DOHH2 (cell line): ENCODE results near the gene AIRE.

Experiments used
- H3F3A ChIP-seq: fragments of 200-600 bp; sonication (generic), shearing (Covaris generic); 2 replicates; pipeline ENCODE4 v1.6.0; 2016; ENCODE audit warnings: antibody characterized with exemption, mild to moderate bottlenecking; ENCODE audit not compliant: control insufficient read depth, insufficient read depth
- H3K27ac ChIP-seq: fragments of 200-600 bp; sonication (generic); 2 replicates; pipeline ENCODE4 v1.5.1; 2014; ENCODE audit warnings: low read depth, mild to moderate bottlenecking, low read length, moderate library complexity
- H3K27me3 ChIP-seq: fragments of 200-600 bp; sonication (generic); 2 replicates; pipeline ENCODE4 v1.6.1; 2014; ENCODE audit warnings: mild to moderate bottlenecking, low read length, mixed read lengths; ENCODE audit not compliant: control insufficient read depth
- H3K36me3 ChIP-seq: fragments of 200-600 bp; sonication (generic); 2 replicates; pipeline ENCODE4 v1.6.1; 2014; ENCODE audit warnings: mild to moderate bottlenecking, low read length, moderate library complexity, mixed read lengths; ENCODE audit not compliant: control insufficient read depth
- H3K4me1 ChIP-seq: fragments of 200-600 bp; sonication (generic); 2 replicates; pipeline ENCODE4 v1.6.1; 2014; ENCODE audit warnings: mild to moderate bottlenecking, low read length, mixed read lengths; ENCODE audit not compliant: control insufficient read depth
- H3K4me2 ChIP-seq: fragments of 200-600 bp; sonication (generic); 2 replicates; pipeline ENCODE4 v1.6.0; 2014; ENCODE audit warnings: mild to moderate bottlenecking, low read length, moderate library complexity
- H3K4me3 ChIP-seq: fragments of 200-600 bp; sonication (generic); 2 replicates; pipeline ENCODE4 v1.5.1; 2014; ENCODE audit warnings: mild to moderate bottlenecking, low read length, mixed read lengths
- H3K79me2 ChIP-seq: fragments of 200-600 bp; sonication (generic); 2 replicates; pipeline ENCODE4 v1.6.1; 2014; ENCODE audit warnings: mild to moderate bottlenecking, low read length, mixed read lengths; ENCODE audit not compliant: control insufficient read depth
- H3K9me2 ChIP-seq: fragments of 200-600 bp; sonication (generic); replicated peaks from 2 replicates; pipeline ENCODE4 v1.6.1; 2014; ENCODE audit warnings: mild to moderate bottlenecking, low read length, mixed read lengths; ENCODE audit not compliant: control insufficient read depth
- H3K9me3 ChIP-seq: fragments of 200-600 bp; sonication (generic); 2 replicates; pipeline ENCODE4 v1.6.1; 2014; ENCODE audit warnings: antibody characterized with exemption, low read length, mixed read lengths; ENCODE audit not compliant: control insufficient read depth, insufficient read depth
- H4K20me1 ChIP-seq: fragments of 200-600 bp; sonication (generic); 2 replicates; pipeline ENCODE4 v1.6.0; 2014; ENCODE audit warnings: low read depth, mild to moderate bottlenecking, antibody characterized with exemption, low read length, moderate library complexity; ENCODE audit not compliant: control insufficient read depth, insufficient read depth
- CTCF ChIP-seq: fragments of 200-600 bp; sonication (generic); IDR thresholded peaks from one replicate; pipeline ENCODE4 v1.5.1; 2014; ENCODE audit warnings: antibody characterized with exemption, mild to moderate bottlenecking, low read depth, low read length; ENCODE audit not compliant: poor library complexity, severe bottlenecking
- EZH2phosphoT487 ChIP-seq: fragments of 200-600 bp; sonication (generic); IDR thresholded peaks from 2 replicates; pipeline ENCODE4 v1.6.1; 2017; ENCODE audit warnings: borderline replicate concordance, mild to moderate bottlenecking, antibody characterized with exemption, low read length, moderate library complexity, mixed read lengths

AIRE gene

GRCh38 chr21:44294391-44295162 lies 8.9 kb downstream of the AIRE start:
- H3K79me2 ChIP-seq, result no peaks in the 10 kb centered on the region
- TF ChIP-seq EZH2phosphoT487, result no peak
- no peak for TF ChIP-seq CTCF
- H3K4me3 ChIP-seq, result no peak overlapping the region
- peak overlapping the region; percentile 17; the same call in 1 of the 2 replicates for H3K4me2 ChIP-seq
- H3K4me1 ChIP-seq, result peaks cover 45% of the 10 kb centered on the region
- no peaks in the 10 kb centered on the region for H3K36me3 ChIP-seq
- H3K27me3 ChIP-seq, result peaks cover 17% of the 10 kb centered on the region
- H3F3A ChIP-seq, result peaks cover 8% of the 10 kb centered on the region
- no peaks in the 10 kb centered on the region for H3K9me2 ChIP-seq
- no peaks in the 10 kb centered on the region for H3K9me3 ChIP-seq
- no peak overlapping the region for H3K27ac ChIP-seq
- no peaks in the 10 kb centered on the region for H4K20me1 ChIP-seq

DNA sequence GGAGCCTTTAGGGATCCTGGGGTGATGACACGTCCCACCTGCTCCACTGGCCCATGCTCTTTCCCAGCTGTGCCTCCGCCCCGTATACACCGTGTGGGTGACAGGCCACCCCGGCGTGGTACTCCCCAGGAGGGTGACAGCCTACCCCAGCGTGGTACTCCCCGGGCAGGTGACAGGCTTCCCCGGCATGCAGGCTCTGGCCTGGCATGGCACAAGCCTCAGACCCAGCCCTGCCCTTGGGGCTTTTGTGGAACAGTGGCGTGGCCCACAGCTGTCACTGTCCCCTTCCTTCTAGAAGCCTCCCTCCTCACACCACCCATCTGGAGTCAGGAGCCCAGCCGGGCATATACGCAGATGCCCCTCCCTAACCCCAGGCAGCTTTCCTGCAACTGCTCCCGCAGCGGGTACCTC lies 9.5 kb downstream of the AIRE start:
- Histone ChIP-seq H3K4me3 (no peak overlapping the region), H3K4me1 (peaks cover 45% of the 10 kb centered on the region), H3K36me3 (no peaks in the 10 kb centered on the region), H3K79me2 (peaks cover under 1% of the 10 kb centered on the region), H4K20me1 (no peaks in the 10 kb centered on the region), H3K9me3 (no peaks in the 10 kb centered on the region), H3F3A (peaks cover 8% of the 10 kb centered on the region), H3K9me2 (no peaks in the 10 kb centered on the region), H3K27me3 (peaks cover 17% of the 10 kb centered on the region), H3K4me2 (no peak overlapping the region), H3K27ac (no peak overlapping the region)
- no peak for TF ChIP-seq CTCF
- no peak for TF ChIP-seq EZH2phosphoT487

- peaks cover 2% of the 10 kb centered on the region for H3K36me3 ChIP-seq
- TF ChIP-seq CTCF (no peak), EZH2phosphoT487 (no peak)
- H3K27me3 ChIP-seq, result peaks cover 17% of the 10 kb centered on the region
- no peak overlapping the region for H3K4me2 ChIP-seq
- no peak overlapping the region for H3K27ac ChIP-seq
- H4K20me1 ChIP-seq, result 0 out of 2 replicates have a peak, but pooled peaks cover under 1% of the 10 kb centered on the region
- H3K9me2 ChIP-seq, result no peaks in the 10 kb centered on the region
- H3K4me3 ChIP-seq, result no peak overlapping the region
- peaks cover 6% of the 10 kb centered on the region for H3K79me2 ChIP-seq
- H3K4me1 ChIP-seq, result peaks cover 45% of the 10 kb centered on the region
- no peaks in the 10 kb centered on the region for H3K9me3 ChIP-seq
- H3F3A ChIP-seq, result peaks cover 8% of the 10 kb centered on the region
Measured at GRCh38 chr21:44295646-44296045, 10.0 kb downstream of the AIRE start.
